ENCODE data around the gene BMPR1A. TPM values are rescaled to one million over a fixed set of nuclear protein-coding genes. Genes with fewer than 3 reads are reported as not detected.

Gene BMPR1A
- total RNA-seq, 1 experiment from 2014 or later = 42.6 TPM

- TF ChIP-seq, protein P1, sequence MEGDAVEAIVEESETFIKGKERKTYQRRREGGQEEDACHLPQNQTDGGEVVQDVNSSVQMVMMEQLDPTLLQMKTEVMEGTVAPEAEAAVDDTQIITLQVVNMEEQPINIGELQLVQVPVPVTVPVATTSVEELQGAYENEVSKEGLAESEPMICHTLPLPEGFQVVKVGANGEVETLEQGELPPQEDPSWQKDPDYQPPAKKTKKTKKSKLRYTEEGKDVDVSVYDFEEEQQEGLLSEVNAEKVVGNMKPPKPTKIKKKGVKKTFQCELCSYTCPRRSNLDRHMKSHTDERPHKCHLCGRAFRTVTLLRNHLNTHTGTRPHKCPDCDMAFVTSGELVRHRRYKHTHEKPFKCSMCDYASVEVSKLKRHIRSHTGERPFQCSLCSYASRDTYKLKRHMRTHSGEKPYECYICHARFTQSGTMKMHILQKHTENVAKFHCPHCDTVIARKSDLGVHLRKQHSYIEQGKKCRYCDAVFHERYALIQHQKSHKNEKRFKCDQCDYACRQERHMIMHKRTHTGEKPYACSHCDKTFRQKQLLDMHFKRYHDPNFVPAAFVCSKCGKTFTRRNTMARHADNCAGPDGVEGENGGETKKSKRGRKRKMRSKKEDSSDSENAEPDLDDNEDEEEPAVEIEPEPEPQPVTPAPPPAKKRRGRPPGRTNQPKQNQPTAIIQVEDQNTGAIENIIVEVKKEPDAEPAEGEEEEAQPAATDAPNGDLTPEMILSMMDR (IDR thresholded peaks at IDR 0.05 in 2 of 3, conservative IDR thresholded peaks at IDR 0.05 in 1 of 3; ENCODE audit: borderline replicate concordance in 1 of 3, insufficient read depth in 1 of 3, low read depth in 2 of 3, low read length in 2 of 3) = no peak
- no peak for TF ChIP-seq ELF1 (IDR thresholded peaks at IDR 0.05; ENCODE audit: borderline replicate concordance, low read depth)
- TF ChIP-seq EGR1 (IDR thresholded peaks at IDR 0.05; ENCODE audit: low read depth) = no peak
- TF ChIP-seq RAD21 (IDR thresholded peaks at IDR 0.05; ENCODE audit: low read depth) = no peak
- no peak for TF ChIP-seq CBX3 (IDR thresholded peaks at IDR 0.05; ENCODE audit: low read depth)
These were observed 211.1 kb downstream of the BMPR1A start (continued) for GRCh38 chr10:86967481-86967941.

DNA sequence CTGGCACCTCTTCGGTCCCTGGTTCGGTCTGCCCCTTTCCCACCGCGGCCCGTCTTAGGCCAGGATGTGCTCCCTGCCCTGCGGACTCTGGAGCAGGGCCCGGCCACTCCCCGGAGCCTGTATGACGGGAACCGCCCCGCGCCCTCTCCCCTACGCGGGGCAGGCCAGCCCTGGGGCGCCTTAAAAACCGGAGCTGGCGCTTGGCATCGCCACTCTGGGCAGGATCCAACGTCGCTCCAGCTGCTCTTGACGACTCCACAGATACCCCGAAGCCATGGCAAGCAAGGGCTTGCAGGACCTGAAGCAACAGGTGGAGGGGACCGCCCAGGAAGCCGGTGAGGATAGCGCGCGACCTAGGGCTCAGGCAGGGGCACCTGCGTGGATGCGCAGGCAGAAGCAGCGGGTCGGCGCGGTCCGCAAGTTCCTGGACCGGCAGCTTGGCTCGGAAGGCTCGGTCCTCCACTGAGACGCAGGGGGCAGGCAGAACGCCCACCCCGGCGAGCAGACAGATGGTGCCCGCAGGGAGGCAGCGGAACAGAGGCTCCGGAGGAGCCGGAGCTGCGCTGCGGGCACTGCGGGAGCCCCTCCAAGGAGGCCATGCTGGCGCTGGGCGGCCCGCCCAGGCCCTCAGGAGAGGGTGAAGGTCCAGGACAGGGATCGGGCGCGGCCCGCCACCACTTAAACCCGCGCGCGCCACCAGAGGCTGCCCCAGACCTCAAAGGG, 212.0 kb downstream of the BMPR1A start, which contains the start of gene ADIRF:
ADIRF (plus strand) TSS at position 212 of the 723 bp plus-strand sequence; CDS start at position 275, 63 bp downstream.
- ATAC-seq (peak; percentile 15; the same call in 1 of the 2 replicates), DNase-seq (ENCODE audit: low read depth, low spot score) (peak; percentile 51)
- Histone ChIP-seq H2AFZ (ENCODE audit: low read depth, low read length, poor library complexity, severe bottlenecking) (no peak within 1 kb of the TSS), H3K4me2 (ENCODE audit: low read length) (peak within 1 kb of the TSS; percentile 90), H3K9me2 (ENCODE audit: insufficient read depth) (no peaks in the 10 kb centered on the region), H3K4me3 (replicated peaks in 1 of 2; ENCODE audit: low read depth in 1 of 2, low read length in 2 of 2) (peak within 1 kb of the TSS; percentile 70 to 79), H3K27me3 (ENCODE audit: insufficient read depth, low read length) (no peaks in the 10 kb centered on the region), H3K79me2 (ENCODE audit: insufficient read depth, low read length) (peaks cover 35% of the 10 kb centered on the region), H4K20me1 (ENCODE audit: insufficient read depth) (no peaks in the 10 kb centered on the region), H3K36me3 (ENCODE audit: control insufficient read depth in 1 of 2, insufficient read depth in 2 of 2, low read length in 2 of 2) (0 out of 4 replicates have a peak, but pooled peaks cover 0 to 5% of the 10 kb centered on the region in 2 experiments), H3K9me3 (ENCODE audit: control insufficient read depth in 1 of 2, insufficient read depth in 1 of 2, low read depth in 1 of 2, low read length in 2 of 2) (no peaks in the 10 kb centered on the region), H3K27ac (ENCODE audit: low read depth, low read length) (peak within 1 kb of the TSS; percentile 95), H3K9ac (ENCODE audit: low read length) (peak within 1 kb of the TSS; percentile 98), H3K4me1 (ENCODE audit: control insufficient read depth in 1 of 2, insufficient read depth in 2 of 2, low read length in 2 of 2) (peaks cover 54 to 89% of the 10 kb centered on the region in 2 experiments)
- TF ChIP-seq SIN3A (IDR thresholded peaks at IDR 0.05; ENCODE audit: low read depth) (no peak), FOSL1 (IDR thresholded peaks at IDR 0.05; ENCODE audit: low read depth) (no peak), JUND (IDR thresholded peaks at IDR 0.05) (no peak), YY1 (IDR thresholded peaks at IDR 0.05; ENCODE audit: extremely low read depth, insufficient replicate concordance, low read depth, low read length) (peak; percentile 56), SP1 (IDR thresholded peaks at IDR 0.05; ENCODE audit: low read depth) (no peak), CBX3 (IDR thresholded peaks at IDR 0.05; ENCODE audit: low read depth) (no peak), ZBTB33 (IDR thresholded peaks at IDR 0.05; ENCODE audit: extremely low read depth, insufficient replicate concordance, low read length) (no peak), ELF1 (IDR thresholded peaks at IDR 0.05; ENCODE audit: borderline replicate concordance, low read depth) (no peak), ATF3 (IDR thresholded peaks at IDR 0.05) (no peak), EZH2 (IDR thresholded peaks at IDR 0.05) (no peak), CEBPB (IDR thresholded peaks at IDR 0.05; ENCODE audit: low read depth) (no peak), ZFX (IDR thresholded peaks at IDR 0.05) (no peak; the same call in 1 of the 2 replicates), RAD21 (IDR thresholded peaks at IDR 0.05; ENCODE audit: low read depth) (no peak), POLR2AphosphoS5 (IDR thresholded peaks at IDR 0.05; ENCODE audit: low read depth, low read length) (peak; percentile 98), ZNF274 (IDR thresholded peaks at IDR 0.05; ENCODE audit: low read depth, low read length) (no peak)
- ChIA-PET RAD21 (ENCODE audit: low non-redundant PET in 1 of 2, low total read pairs in 2 of 2, uncharacterized antibody in 2 of 2, unreplicated experiment in 2 of 2) (no interaction called here), POLR2A (interaction anchor here (0.6 to 5.8 kb wide), 7 partner anchors 9 to 130 kb away, joined by 3 to 58 read pairs (median 5); partner anchors contain the start of genes MMRN2 and SNCG), CTCF (interaction anchor here (0.8 to 4.3 kb wide), 3 partner anchors 9 to 124 kb away, joined by 3 to 36 read pairs (median 3); partner anchors contain the start of gene SNCG)
- intact Hi-C loops (cut with micrococcal nuclease) = no loop called here
- BruUV-seq (replicated peaks) = no TSS peak
